Measurements from ENCODE around the gene NOS3. TPM values are rescaled to one million over a fixed set of nuclear protein-coding genes. Genes with fewer than 3 reads are reported as not detected.

Gene NOS3
- total and polyA plus RNA-seq, 2 of the 13 experiments (the other 11 are each of a cell fraction or from before 2014, with no cell fraction given) = 3.7 to 7.5 TPM

GRCh38 chr7:151028131-151028947 lies 37.5 kb downstream of the NOS3 start, which contains the start of gene ABCB8 (continued):
- TF ChIP-seq PRDM4 (CRISPR knock-in tag; IDR thresholded peaks at IDR 0.05; ENCODE audit: borderline replicate concordance) (no peak), THAP11 (CRISPR knock-in tag; IDR thresholded peaks at IDR 0.05) (peak; percentile 99), GATA4 (IDR thresholded peaks at IDR 0.05; ENCODE audit: borderline replicate concordance, low read depth) (no peak), ZNF180 (CRISPR knock-in tag; IDR thresholded peaks at IDR 0.05; ENCODE audit: borderline replicate concordance, low read depth) (0 out of 2 replicates have a peak, but pooled peaks have one; percentile 66), ATF7 (IDR thresholded peaks at IDR 0.05) (no peak), ATF7 (CRISPR knock-in tag; IDR thresholded peaks at IDR 0.05) (no peak), ZNF816 (CRISPR knock-in tag; IDR thresholded peaks at IDR 0.05; ENCODE audit: borderline replicate concordance) (no peak), NONO (IDR thresholded peaks at IDR 0.05) (no peak), NONO (CRISPR knock-in tag; conservative IDR thresholded peaks at IDR 0.05) (no peak; the same call in 1 of the 2 replicates), KLF9 (CRISPR knock-in tag; IDR thresholded peaks at IDR 0.05; ENCODE audit: low read depth) (peak; percentile 65), CAMTA2 (CRISPR knock-in tag; IDR thresholded peaks at IDR 0.05; ENCODE audit: borderline replicate concordance) (no peak), MAF1 (CRISPR knock-in tag; IDR thresholded peaks at IDR 0.05; ENCODE audit: borderline replicate concordance) (no peak), ZNF639 (CRISPR knock-in tag; conservative IDR thresholded peaks at IDR 0.05) (no peak), JUN (CRISPR knock-in tag; IDR thresholded peaks at IDR 0.05) (no peak), KAT2B (IDR thresholded peaks at IDR 0.05; ENCODE audit: borderline replicate concordance, low read depth, low read length) (no peak), JDP2 (CRISPR knock-in tag; IDR thresholded peaks at IDR 0.05; ENCODE audit: borderline replicate concordance) (no peak), GPN1 (CRISPR knock-in tag; IDR thresholded peaks at IDR 0.05; ENCODE audit: borderline replicate concordance) (no peak), SIX1 (CRISPR knock-in tag; IDR thresholded peaks at IDR 0.05; ENCODE audit: borderline replicate concordance) (no peak), TRIM22 (IDR thresholded peaks at IDR 0.05) (no peak), ETV6 (CRISPR knock-in tag; conservative IDR thresholded peaks at IDR 0.05) (no peak), ONECUT2 (CRISPR knock-in tag; IDR thresholded peaks at IDR 0.05) (no peak), ARHGAP35 (CRISPR knock-in tag; IDR thresholded peaks at IDR 0.05; ENCODE audit: borderline replicate concordance) (no peak)
- TF ChIP-seq, protein P1, sequence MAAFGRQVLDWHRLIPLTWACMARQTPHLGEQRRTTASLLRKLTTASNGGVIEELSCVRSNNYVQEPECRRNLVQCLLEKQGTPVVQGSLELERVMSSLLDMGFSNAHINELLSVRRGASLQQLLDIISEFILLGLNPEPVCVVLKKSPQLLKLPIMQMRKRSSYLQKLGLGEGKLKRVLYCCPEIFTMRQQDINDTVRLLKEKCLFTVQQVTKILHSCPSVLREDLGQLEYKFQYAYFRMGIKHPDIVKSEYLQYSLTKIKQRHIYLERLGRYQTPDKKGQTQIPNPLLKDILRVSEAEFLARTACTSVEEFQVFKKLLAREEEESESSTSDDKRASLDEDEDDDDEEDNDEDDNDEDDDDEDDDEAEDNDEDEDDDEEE (CRISPR knock-in tag; IDR thresholded peaks at IDR 0.05) = no peak
- TF ChIP-seq, protein P2, sequence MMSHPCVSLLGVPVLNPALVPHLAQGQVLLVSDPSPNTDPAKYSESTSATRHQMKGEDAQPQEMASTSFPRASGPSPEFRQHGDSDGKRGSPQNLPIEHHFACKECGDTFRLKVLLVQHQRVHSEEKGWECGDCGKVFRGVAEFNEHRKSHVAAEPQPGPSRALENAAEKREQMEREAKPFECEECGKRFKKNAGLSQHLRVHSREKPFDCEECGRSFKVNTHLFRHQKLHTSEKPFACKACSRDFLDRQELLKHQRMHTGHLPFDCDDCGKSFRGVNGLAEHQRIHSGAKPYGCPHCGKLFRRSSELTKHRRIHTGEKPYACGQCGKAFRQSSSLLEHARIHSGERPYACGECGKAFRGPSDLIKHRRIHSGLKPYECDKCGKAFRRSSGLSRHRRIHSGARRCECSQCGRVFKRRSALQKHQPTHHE (CRISPR knock-in tag; IDR thresholded peaks at IDR 0.05; ENCODE audit: borderline replicate concordance) = no peak
